GM12878 (cell line): ENCODE measurements around the gene HNF4A. TPM values are rescaled to one million over a fixed set of nuclear protein-coding genes. Genes with fewer than 3 reads are reported as not detected.

Source experiments
- ATAC-seq: fragments of 200-7000 bp; cut with Tn5 transposase; 3 replicates; pipeline ENCODE4 v1.9.1; 2020; ENCODE audit warnings: mild to moderate bottlenecking, moderate library complexity
- BruUV-seq: library from RNA; stranded (reverse); fragments of 400-500 nt; replicated peaks from 2 replicates; lab custom pipeline; 2021; lab: Mats Ljungman, UMichigan
- CTCF ChIA-PET: fragments of 300-600 bp; sonication (Branson Sonifier 250); formaldehyde crosslinking; extraction: SDS; loops from one replicate; lab custom pipeline; 2021; ENCODE audit warnings: inconsistent platforms; lab: Yijun Ruan, JAX
- POLR2A ChIA-PET: fragments of 350-600 bp; formaldehyde crosslinking; extraction: SDS; loops from one replicate; lab custom pipeline; 2021; ENCODE audit warnings: inconsistent platforms; lab: Charles Lee
- RAD21 ChIA-PET: fragments of 300-600 bp; sonication (Branson Sonifier 250); formaldehyde crosslinking; loops from one replicate; lab custom pipeline; 2023; ENCODE audit warnings: antibody characterized with exemption; ENCODE audit not compliant: unreplicated experiment; lab: Charles Lee
- SMC1A ChIA-PET: fragments of 300-600 bp; sonication (Branson Sonifier 250); formaldehyde crosslinking; loops from one replicate; lab custom pipeline; 2023; ENCODE audit not compliant: unreplicated experiment, uncharacterized antibody; lab: Charles Lee
- DNase-seq: peaks from one replicate; pipeline ENCODE4 v3.0.0-alpha.2; 2011; ENCODE audit warnings: low read depth, low spot score
- FAIRE-seq: peaks from 3 replicates; lab custom pipeline; 2011; peaks lifted over from hg19 to GRCh38; lab: Jason Lieb, UNC
- H2AFZ ChIP-seq: 2 replicates; pipeline ENCODE4 v1.6.0; 2011; ENCODE audit warnings: low read depth, low read length, control low read depth; ENCODE audit not compliant: control insufficient read depth
- H3K27ac ChIP-seq: 2 replicates; pipeline ENCODE4 v1.5.1; 2011; ENCODE audit warnings: control low read depth; ENCODE audit not compliant: control insufficient read depth, insufficient read depth
- H3K27me3 ChIP-seq, 2 experiments: replicated peaks in 1 of 2; 2 replicates each; pipeline versions ENCODE4 v1.6.0 to v1.6.1; 2011; ENCODE audit warnings: low read length in 1 of 2; ENCODE audit not compliant: control insufficient read depth in 2 of 2, insufficient read depth in 2 of 2
- H3K36me3 ChIP-seq, 2 experiments: 2 replicates each; pipeline ENCODE4 v1.5.1; 2011; ENCODE audit warnings: low read length in 1 of 2; ENCODE audit not compliant: control insufficient read depth in 2 of 2, insufficient read depth in 2 of 2
- H3K4me1 ChIP-seq: 2 replicates; pipeline ENCODE4 v1.6.1; 2011; ENCODE audit warnings: mild to moderate bottlenecking, low read length, moderate library complexity, mixed read lengths; ENCODE audit not compliant: control insufficient read depth, insufficient read depth
- H3K4me2 ChIP-seq: 2 replicates; pipeline ENCODE4 v1.6.0; 2011; ENCODE audit warnings: control low read depth; ENCODE audit not compliant: control insufficient read depth, insufficient read depth
- H3K4me3 ChIP-seq: fragments of 200-600 bp; sonication (generic); 2 replicates; pipeline ENCODE4 v1.5.1; 2016
- H3K79me2 ChIP-seq: 2 replicates; pipeline ENCODE4 v1.6.0; 2011; ENCODE audit warnings: low read length; ENCODE audit not compliant: control insufficient read depth, insufficient read depth
- H3K9ac ChIP-seq: 2 replicates; pipeline ENCODE4 v1.8.0; 2011; ENCODE audit warnings: low read length, control low read depth, mixed read lengths; ENCODE audit not compliant: control insufficient read depth, insufficient read depth
- H3K9me3 ChIP-seq: replicated peaks from 3 replicates; pipeline ENCODE4 v1.5.1; 2011; ENCODE audit warnings: mild to moderate bottlenecking, low read length; ENCODE audit not compliant: control insufficient read depth, insufficient read depth
- H4K20me1 ChIP-seq: 2 replicates; pipeline ENCODE4 v1.6.0; 2011; ENCODE audit not compliant: control insufficient read depth, insufficient read depth
- CEBPB ChIP-seq, 2 experiments: fragments of 150-350 bp in 1 of 2; IDR thresholded peaks; 2 replicates each; pipeline ENCODE4 v1.6.1; 2012 to 2014; ENCODE audit warnings: low read depth in 2 of 2, low read length in 2 of 2, borderline replicate concordance in 1 of 2, inconsistent platforms in 1 of 2
- CEBPZ ChIP-seq: fragments of 150-350 bp; IDR thresholded peaks from 2 replicates; pipeline ENCODE4 v1.6.1; 2016; ENCODE audit warnings: low read depth, low read length
- FOXK2 ChIP-seq: fragments of 450-650 bp; IDR thresholded peaks from 2 replicates; pipeline ENCODE4 v1.6.1; 2017; ENCODE audit warnings: mild to moderate bottlenecking, moderate library complexity
- MTA2 ChIP-seq: fragments of 450-650 bp; IDR thresholded peaks from 2 replicates; pipeline ENCODE4 v1.6.1; 2016; ENCODE audit warnings: low read depth, mild to moderate bottlenecking, moderate library complexity
- SKIL ChIP-seq: fragments of 450-650 bp; IDR thresholded peaks from 2 replicates; pipeline ENCODE4 v1.6.1; 2017; ENCODE audit warnings: mild to moderate bottlenecking, low read depth, inconsistent platforms; ENCODE audit not compliant: poor library complexity, severe bottlenecking
- SMAD5 ChIP-seq: IDR thresholded peaks from 2 replicates; pipeline ENCODE4 v1.6.1; 2016; ENCODE audit warnings: antibody characterized with exemption, low read depth
- SP1 ChIP-seq: IDR thresholded peaks from one replicate; pipeline ENCODE4 v1.6.1; 2011; ENCODE audit warnings: low read depth, low read length
- SPI1 ChIP-seq: IDR thresholded peaks from 2 replicates; pipeline ENCODE4 v1.6.1; 2011; ENCODE audit warnings: low read depth, mild to moderate bottlenecking, low read length, moderate library complexity, borderline replicate concordance; ENCODE audit not compliant: insufficient read depth
- ZNF207 ChIP-seq: fragments of 450-650 bp; IDR thresholded peaks from 2 replicates; pipeline ENCODE4 v1.6.1; 2014; ENCODE audit warnings: antibody characterized with exemption, mild to moderate bottlenecking, borderline replicate concordance
- WGBS: methylation state at CpG from one replicate; pipeline ENCODE4 v1.1.6; 2016; ENCODE audit warnings: low lambda C conversion rate; ENCODE audit not compliant: insufficient replicate concordance, insufficient coverage; ENCODE audit errors: missing lambda C conversion rate; 5-methylcytosine and 5-hydroxymethylcytosine counted together
- in situ Hi-C: fragments of 300-500 bp; cut with MboI; formaldehyde crosslinking; loops from 9 replicates; pipeline ENCODE4 v1.14.3; 2018; ENCODE audit warnings: mixed read lengths
- intact Hi-C: fragments of 100-400 bp; cut with micrococcal nuclease; formaldehyde crosslinking; loops from one replicate; pipeline ENCODE4 v1.14.2; 2022; ENCODE audit not compliant: unreplicated experiment
- microRNA-seq: library from miRNA; unstranded; fragments of <30 nt; microRNA quantifications from one replicate; pipeline ENCODE4, GENCODE V29; 2018
- polyA plus RNA-seq, 11 experiments: library from polyadenylated mRNA; depleted of rRNA in 4 of 11; unstranded in 6 of 11; stranded (reverse) in 5 of 11; fragments of >200 nt; fragmentation: Nextera tagmentation in 4 of 11; fragmentation: Illumina TruSeq in 1 of 11; extraction: Ambion mirVana in 4 of 11; extraction: Trizol in 1 of 11; gene quantifications; 1 replicate in 1 of 11; 2 replicates in 10 of 11; pipeline versions ENCODE4 v1.2.1 to v1.2.3, GENCODE V29; 2011 to 2016; ENCODE audit warnings: inconsistent platforms in 2 of 11, missing spikeins in 2 of 11, low read depth in 1 of 11
- small RNA-seq: library from RNA; depleted of rRNA; stranded (forward); fragments of <200 nt; gene quantifications from one replicate; pipeline ENCODE3, GENCODE V24; 2014
- total RNA-seq, 4 experiments: library from RNA; depleted of rRNA in 3 of 4; stranded (reverse); fragments of >200 nt in 3 of 4; fragmentation: Illumina TruSeq in 1 of 4; extraction: Trizol in 1 of 4; gene quantifications; 2 replicates each; pipeline versions ENCODE4 v1.2.1 to v1.2.3, GENCODE V29; 2013 to 2021

The HNF4A gene
- total and polyA plus RNA-seq, 10 of the 15 experiments (the other 5 are each of a cell fraction or from before 2014, with no cell fraction given), result 0.21 TPM; not detected in 9

GRCh38 chr20:44483112-44483511, 127.6 kb downstream of the HNF4A start:
- Histone ChIP-seq H3K36me3 (peaks cover 0 to 12% of the 10 kb centered on the region in 2 experiments; a peak in 3 of 4 replicates), H2AFZ (no peak overlapping the region), H3K9ac (no peak overlapping the region), H3K4me2 (no peak overlapping the region), H3K9me3 (no peaks in the 10 kb centered on the region), H3K79me2 (no peaks in the 10 kb centered on the region; the same call in 1 of the 2 replicates), H3K4me1 (no peaks in the 10 kb centered on the region), H3K27ac (no peak overlapping the region), H4K20me1 (no peaks in the 10 kb centered on the region)
- FAIRE-seq (no peak), DNase-seq (no peak)
- BruUV-seq, result no TSS peak
- WGBS, result 91% methylated on average over 5 of the region's 5 CpGs
- in situ Hi-C loops (no loop called here), intact Hi-C loops (no loop called here)
- RAD21 ChIA-PET, result no interaction called here
- POLR2A ChIA-PET, result no interaction called here
- SMC1A ChIA-PET, result interaction anchor here (1.1 kb wide), 1 partner anchor 96 kb away, joined by 3 read pairs; no protein-coding TSS in a partner anchor
- no peak for TF ChIP-seq SKIL
- no peak for TF ChIP-seq ZNF207
- no peak for TF ChIP-seq MTA2
- no peak for TF ChIP-seq CEBPZ
- no peak for TF ChIP-seq SMAD5
- no peak for TF ChIP-seq CEBPB (IDR thresholded peaks at IDR 0.05; ENCODE audit: borderline replicate concordance in 1 of 2, low read depth in 2 of 2, low read length in 2 of 2)
- no peak for TF ChIP-seq SP1
- TF ChIP-seq FOXK2, result no peak
- TF ChIP-seq SPI1, result no peak
- TF ChIP-seq, all 136 proteins: peak for 0
- H3K27me3 ChIP-seq, result no peaks in the 10 kb centered on the region
- H3K4me3 ChIP-seq, result no peak overlapping the region
- CTCF ChIA-PET, result interaction anchor here (1.0 kb wide), 1 partner anchor 39 kb away, joined by 4 read pairs; the partner anchor contains the start of gene SERINC3
- no peak for ATAC-seq

Small RNA genes within 50 kb of the gene (microRNA-seq; reads per million reads assigned to microRNA genes)
- not detected for gene MIR3646

Small RNA genes within 50 kb of the gene (small RNA-seq; reads per million reads assigned to genes)
- gene MIR3646, result not detected
- not detected for gene RF00019
- gene RPL37AP1, result 0.35 reads per million

Other genes with a start within 250 kb of the HNF4A start
Only the 7 nearest of the 8 such genes appear.
- not detected in 2 replicates for gene JPH2, start 168.5 kb upstream of the HNF4A start, total RNA-seq (2014; rRNA removed)
- not detected in 2 replicates for gene JPH2, start 168.5 kb upstream of the HNF4A start, total RNA-seq (2014; rRNA removed; fragmentation: Illumina TruSeq; extraction: Trizol)
- gene JPH2, start 168.5 kb upstream of the HNF4A start, total RNA-seq (2021), result not detected in 2 replicates
- gene JPH2, start 168.5 kb upstream of the HNF4A start, polyA plus RNA-seq (2011; rRNA removed), result 0.07 and 0.16 TPM in 2 replicates
- not detected in 2 replicates for gene JPH2, start 168.5 kb upstream of the HNF4A start, polyA plus RNA-seq (2014; fragmentation: Illumina TruSeq; extraction: Trizol)
- not detected for gene JPH2, start 168.5 kb upstream of the HNF4A start, polyA plus RNA-seq (2014; fragmentation: Nextera tagmentation; extraction: Ambion mirVana)
- gene JPH2, start 168.5 kb upstream of the HNF4A start, polyA plus RNA-seq (2014; rRNA removed), result not detected in 2 replicates
- gene JPH2, start 168.5 kb upstream of the HNF4A start, polyA plus RNA-seq (2016; fragmentation: Nextera tagmentation; extraction: Ambion mirVana), result not detected
- gene OSER1, start 144.9 kb upstream of the HNF4A start, total RNA-seq (2014; rRNA removed), result 19.3 and 21.0 TPM in 2 replicates
- gene OSER1, start 144.9 kb upstream of the HNF4A start, total RNA-seq (2014; rRNA removed; fragmentation: Illumina TruSeq; extraction: Trizol), result 22.2 and 23.2 TPM in 2 replicates
- 20.4 and 21.6 TPM in 2 replicates for gene OSER1, start 144.9 kb upstream of the HNF4A start, total RNA-seq (2021)
- gene OSER1, start 144.9 kb upstream of the HNF4A start, polyA plus RNA-seq (2011; rRNA removed), result 52.5 and 54.0 TPM in 2 replicates
- 28.4 and 37.4 TPM in 2 replicates for gene OSER1, start 144.9 kb upstream of the HNF4A start, polyA plus RNA-seq (2014; fragmentation: Illumina TruSeq; extraction: Trizol)
- 10 to 100 TPM; 50.3 to 63.8 TPM for gene OSER1, start 144.9 kb upstream of the HNF4A start, polyA plus RNA-seq (2014; fragmentation: Nextera tagmentation; extraction: Ambion mirVana)
- 22.6 and 23.9 TPM in 2 replicates for gene OSER1, start 144.9 kb upstream of the HNF4A start, polyA plus RNA-seq (2014; rRNA removed)
- 10 to 100 TPM; 28.4 to 33.0 TPM for gene OSER1, start 144.9 kb upstream of the HNF4A start, polyA plus RNA-seq (2016; fragmentation: Nextera tagmentation; extraction: Ambion mirVana)
- not detected in 2 replicates for gene GDAP1L1, start 108.4 kb upstream of the HNF4A start, total RNA-seq (2014; rRNA removed)
- not detected in 2 replicates for gene GDAP1L1, start 108.4 kb upstream of the HNF4A start, total RNA-seq (2014; rRNA removed; fragmentation: Illumina TruSeq; extraction: Trizol)
- not detected in 2 replicates for gene GDAP1L1, start 108.4 kb upstream of the HNF4A start, total RNA-seq (2021)
- gene GDAP1L1, start 108.4 kb upstream of the HNF4A start, polyA plus RNA-seq (2011; rRNA removed), result 0.08 TPM in 1 of 2 replicates, not detected in the other
- not detected in 2 replicates for gene GDAP1L1, start 108.4 kb upstream of the HNF4A start, polyA plus RNA-seq (2014; fragmentation: Illumina TruSeq; extraction: Trizol)
- not detected for gene GDAP1L1, start 108.4 kb upstream of the HNF4A start, polyA plus RNA-seq (2014; fragmentation: Nextera tagmentation; extraction: Ambion mirVana)
- gene GDAP1L1, start 108.4 kb upstream of the HNF4A start, polyA plus RNA-seq (2014; rRNA removed), result not detected in 2 replicates
- gene GDAP1L1, start 108.4 kb upstream of the HNF4A start, polyA plus RNA-seq (2016; fragmentation: Nextera tagmentation; extraction: Ambion mirVana), result under 1 TPM in 1 of 2 experiments, not detected in 1; 0.38 TPM
- 1.7 and 2.2 TPM in 2 replicates for gene FITM2, start 44.5 kb upstream of the HNF4A start, total RNA-seq (2014; rRNA removed)
- 1.3 and 1.5 TPM in 2 replicates for gene FITM2, start 44.5 kb upstream of the HNF4A start, total RNA-seq (2014; rRNA removed; fragmentation: Illumina TruSeq; extraction: Trizol)
- 1.4 and 1.6 TPM in 2 replicates for gene FITM2, start 44.5 kb upstream of the HNF4A start, total RNA-seq (2021)
- 1.5 and 1.9 TPM in 2 replicates for gene FITM2, start 44.5 kb upstream of the HNF4A start, polyA plus RNA-seq (2011; rRNA removed)
- 1.7 and 1.8 TPM in 2 replicates for gene FITM2, start 44.5 kb upstream of the HNF4A start, polyA plus RNA-seq (2014; fragmentation: Illumina TruSeq; extraction: Trizol)
- under 1 TPM; 0.46 to 0.61 TPM for gene FITM2, start 44.5 kb upstream of the HNF4A start, polyA plus RNA-seq (2014; fragmentation: Nextera tagmentation; extraction: Ambion mirVana)
- gene FITM2, start 44.5 kb upstream of the HNF4A start, polyA plus RNA-seq (2014; rRNA removed), result 1.3 and 1.6 TPM in 2 replicates
- 1 to 10 TPM; 1.7 to 1.9 TPM for gene FITM2, start 44.5 kb upstream of the HNF4A start, polyA plus RNA-seq (2016; fragmentation: Nextera tagmentation; extraction: Ambion mirVana)
- gene R3HDML, start 18.7 kb upstream of the HNF4A start, total RNA-seq (2014; rRNA removed), result not detected in 2 replicates
- not detected in 2 replicates for gene R3HDML, start 18.7 kb upstream of the HNF4A start, total RNA-seq (2014; rRNA removed; fragmentation: Illumina TruSeq; extraction: Trizol)
- not detected in 2 replicates for gene R3HDML, start 18.7 kb upstream of the HNF4A start, total RNA-seq (2021)
- not detected in 2 replicates for gene R3HDML, start 18.7 kb upstream of the HNF4A start, polyA plus RNA-seq (2011; rRNA removed)
- not detected in 2 replicates for gene R3HDML, start 18.7 kb upstream of the HNF4A start, polyA plus RNA-seq (2014; fragmentation: Illumina TruSeq; extraction: Trizol)
- gene R3HDML, start 18.7 kb upstream of the HNF4A start, polyA plus RNA-seq (2014; fragmentation: Nextera tagmentation; extraction: Ambion mirVana), result not detected
- gene R3HDML, start 18.7 kb upstream of the HNF4A start, polyA plus RNA-seq (2014; rRNA removed), result not detected in 2 replicates
- gene R3HDML, start 18.7 kb upstream of the HNF4A start, polyA plus RNA-seq (2016; fragmentation: Nextera tagmentation; extraction: Ambion mirVana), result not detected
- gene TTPAL, start 120.2 kb downstream of the HNF4A start, total RNA-seq (2014; rRNA removed), result 9.2 and 9.4 TPM in 2 replicates
- 9.2 and 9.3 TPM in 2 replicates for gene TTPAL, start 120.2 kb downstream of the HNF4A start, total RNA-seq (2014; rRNA removed; fragmentation: Illumina TruSeq; extraction: Trizol)
- 17.1 and 17.8 TPM in 2 replicates for gene TTPAL, start 120.2 kb downstream of the HNF4A start, total RNA-seq (2021)
- gene TTPAL, start 120.2 kb downstream of the HNF4A start, polyA plus RNA-seq (2011; rRNA removed), result 3.9 and 5.2 TPM in 2 replicates
- 14.4 and 15.4 TPM in 2 replicates for gene TTPAL, start 120.2 kb downstream of the HNF4A start, polyA plus RNA-seq (2014; fragmentation: Illumina TruSeq; extraction: Trizol)
- 1 to 10 TPM; 4.0 to 4.3 TPM for gene TTPAL, start 120.2 kb downstream of the HNF4A start, polyA plus RNA-seq (2014; fragmentation: Nextera tagmentation; extraction: Ambion mirVana)
- 8.5 and 8.7 TPM in 2 replicates for gene TTPAL, start 120.2 kb downstream of the HNF4A start, polyA plus RNA-seq (2014; rRNA removed)
- gene TTPAL, start 120.2 kb downstream of the HNF4A start, polyA plus RNA-seq (2016; fragmentation: Nextera tagmentation; extraction: Ambion mirVana), result 10 to 100 TPM; 19.7 to 24.0 TPM
- gene SERINC3, start 166.4 kb downstream of the HNF4A start, total RNA-seq (2014; rRNA removed), result 24.5 and 31.5 TPM in 2 replicates
- gene SERINC3, start 166.4 kb downstream of the HNF4A start, total RNA-seq (2014; rRNA removed; fragmentation: Illumina TruSeq; extraction: Trizol), result 33.3 and 33.8 TPM in 2 replicates
- gene SERINC3, start 166.4 kb downstream of the HNF4A start, total RNA-seq (2021), result 35.0 and 35.3 TPM in 2 replicates
- 88.7 and 96.8 TPM in 2 replicates for gene SERINC3, start 166.4 kb downstream of the HNF4A start, polyA plus RNA-seq (2011; rRNA removed)
- 39.8 and 41.9 TPM in 2 replicates for gene SERINC3, start 166.4 kb downstream of the HNF4A start, polyA plus RNA-seq (2014; fragmentation: Illumina TruSeq; extraction: Trizol)
- gene SERINC3, start 166.4 kb downstream of the HNF4A start, polyA plus RNA-seq (2014; fragmentation: Nextera tagmentation; extraction: Ambion mirVana), result 10 to 100 TPM; 37.8 to 55.6 TPM
- 31.8 and 34.0 TPM in 2 replicates for gene SERINC3, start 166.4 kb downstream of the HNF4A start, polyA plus RNA-seq (2014; rRNA removed)
- 10 to 100 TPM; 59.0 to 59.8 TPM for gene SERINC3, start 166.4 kb downstream of the HNF4A start, polyA plus RNA-seq (2016; fragmentation: Nextera tagmentation; extraction: Ambion mirVana)